ENCODE measurements around the gene MYRIP.

Gene MYRIP

DNA sequence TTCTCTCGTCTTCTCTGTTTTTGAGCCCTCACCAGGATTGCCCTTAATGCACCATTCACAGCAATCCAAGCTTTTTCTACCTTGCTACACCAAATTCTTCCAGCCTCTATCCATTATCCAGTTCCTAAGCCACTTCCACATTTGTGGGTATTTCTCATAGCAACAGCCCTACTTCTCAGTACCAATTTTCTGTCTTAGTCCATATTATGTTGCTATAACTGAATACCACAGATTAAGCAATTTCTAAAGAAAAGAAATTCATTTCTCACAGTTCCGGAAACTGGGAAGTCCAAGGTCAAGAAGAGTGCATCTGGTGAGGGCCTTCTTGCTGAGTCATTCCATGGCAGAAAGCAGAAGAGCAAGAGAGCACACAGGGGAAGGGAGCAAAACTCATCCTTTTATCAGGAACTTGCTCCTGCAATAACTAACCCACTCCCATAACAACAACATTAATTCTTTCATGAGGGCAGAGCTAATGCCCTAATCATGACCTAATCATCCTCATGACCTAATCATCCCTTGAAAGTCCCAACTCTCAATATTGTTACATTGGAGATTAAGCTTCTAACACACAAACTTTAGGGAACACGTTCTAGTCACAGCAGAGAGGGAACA is 490.4 kb downstream of the MYRIP start:
- DNase-seq, result no peak

DNA sequence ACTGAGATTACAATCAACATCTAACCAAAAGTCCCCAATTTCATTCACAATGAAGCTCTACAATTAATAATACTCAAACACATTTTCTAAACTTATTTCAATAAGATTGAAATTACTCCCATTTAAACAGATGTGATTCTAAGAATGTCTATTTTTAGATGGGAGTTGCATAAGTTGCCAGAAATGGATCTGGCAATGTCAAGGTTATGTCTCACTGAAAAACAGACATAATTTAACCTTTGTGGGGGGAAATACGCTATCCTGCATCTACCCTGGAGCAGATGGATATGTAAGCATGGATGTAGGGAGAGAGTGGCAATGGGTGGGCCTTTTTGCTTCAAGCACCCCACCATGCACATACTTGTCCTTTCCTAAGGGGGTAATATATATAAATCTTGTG is 493.4 kb downstream of the MYRIP start:
- DNase-seq, result no peak

DNA sequence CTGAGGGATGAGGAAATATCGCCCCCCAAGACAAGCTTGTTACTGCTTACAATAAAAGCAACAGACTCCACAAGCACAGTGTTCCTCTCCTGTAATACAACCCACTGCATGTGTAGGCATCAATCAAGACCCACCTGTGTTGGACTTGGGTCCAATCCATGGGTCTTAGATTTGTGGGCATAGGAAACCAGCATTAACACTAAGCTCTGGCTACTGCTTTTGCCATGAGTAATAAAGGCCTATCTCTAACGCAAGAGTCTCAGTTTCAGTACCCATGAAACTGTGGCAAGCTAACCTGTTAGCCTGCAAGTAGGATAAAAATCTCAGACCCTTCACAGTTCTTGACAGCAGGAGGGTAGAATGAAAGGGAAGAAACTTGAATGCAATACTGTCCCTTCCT is 494.9 kb downstream of the MYRIP start:
- no peak for DNase-seq

DNA sequence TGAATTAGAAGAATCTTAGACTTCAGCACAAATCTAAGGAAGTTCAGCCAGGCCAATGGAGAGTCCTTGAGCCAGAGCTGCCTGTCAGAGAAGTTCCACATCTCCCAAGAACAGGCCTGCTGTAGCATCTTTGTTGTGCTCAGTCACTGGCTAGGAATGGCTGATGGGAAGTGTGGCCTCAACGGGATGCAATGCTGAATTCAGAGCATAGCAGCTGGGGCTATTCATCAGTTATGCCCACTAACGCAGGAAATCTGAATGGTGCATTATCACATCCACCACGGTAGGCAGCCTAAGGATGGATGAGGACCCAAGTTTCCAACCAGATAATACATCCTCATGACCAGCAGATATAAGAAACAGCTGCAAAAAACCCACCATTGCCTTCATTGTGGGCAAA is 496.9 kb downstream of the MYRIP start:
- DNase-seq, result no peak

DNA sequence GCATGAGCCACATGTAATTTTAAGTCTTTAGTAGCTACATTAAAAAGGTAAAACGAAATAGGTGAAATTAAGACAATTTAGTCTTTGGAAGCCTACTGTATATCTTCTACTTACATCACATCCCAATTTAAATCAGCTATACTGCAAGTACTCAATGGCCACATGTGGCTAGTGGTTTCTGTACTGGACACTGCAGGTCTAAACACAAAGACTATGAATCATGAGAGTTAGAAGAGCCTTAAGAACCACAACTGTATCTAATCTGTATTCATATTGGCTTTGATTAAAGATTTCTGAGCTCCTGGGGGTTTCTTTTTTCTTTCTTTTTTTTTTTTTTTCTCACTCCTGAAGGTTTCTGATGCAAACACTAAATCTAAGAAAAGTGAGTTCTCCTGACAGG is 497.8 kb downstream of the MYRIP start:
- DNase-seq, result no peak

DNA sequence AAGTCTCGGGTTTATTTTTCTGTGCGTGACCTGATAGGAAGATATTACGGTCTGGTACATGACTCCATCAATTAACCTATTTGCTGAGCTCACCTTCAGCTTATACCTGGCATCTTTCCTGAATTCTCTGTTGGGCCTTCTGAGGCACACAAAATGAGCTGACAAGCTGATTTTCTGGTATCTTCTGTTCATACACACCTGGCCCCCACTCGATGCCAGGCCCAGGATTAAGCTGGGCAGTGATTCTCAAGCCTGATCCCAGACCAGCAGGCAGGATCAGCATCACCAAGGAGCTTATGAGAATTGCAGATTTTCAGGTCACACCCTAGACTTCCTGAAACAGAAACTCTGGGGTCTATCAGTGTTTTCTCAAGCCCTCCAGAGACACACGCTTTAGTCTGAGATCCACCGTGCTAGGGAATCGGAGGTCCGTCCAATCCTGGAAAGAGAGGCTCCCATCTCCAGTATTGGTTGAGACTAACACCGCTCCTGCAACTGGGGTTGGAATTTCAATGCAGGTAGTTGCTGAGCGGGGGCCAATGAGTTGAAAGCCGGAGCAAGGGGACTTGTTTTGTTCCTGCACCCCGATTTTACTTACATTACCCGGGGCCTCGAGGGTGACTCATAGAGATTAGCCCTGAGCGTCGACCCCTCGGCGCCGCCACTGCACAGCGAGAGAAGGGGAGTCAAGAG is 499.5 kb downstream of the MYRIP start:
- DNase-seq, result no peak

DNA sequence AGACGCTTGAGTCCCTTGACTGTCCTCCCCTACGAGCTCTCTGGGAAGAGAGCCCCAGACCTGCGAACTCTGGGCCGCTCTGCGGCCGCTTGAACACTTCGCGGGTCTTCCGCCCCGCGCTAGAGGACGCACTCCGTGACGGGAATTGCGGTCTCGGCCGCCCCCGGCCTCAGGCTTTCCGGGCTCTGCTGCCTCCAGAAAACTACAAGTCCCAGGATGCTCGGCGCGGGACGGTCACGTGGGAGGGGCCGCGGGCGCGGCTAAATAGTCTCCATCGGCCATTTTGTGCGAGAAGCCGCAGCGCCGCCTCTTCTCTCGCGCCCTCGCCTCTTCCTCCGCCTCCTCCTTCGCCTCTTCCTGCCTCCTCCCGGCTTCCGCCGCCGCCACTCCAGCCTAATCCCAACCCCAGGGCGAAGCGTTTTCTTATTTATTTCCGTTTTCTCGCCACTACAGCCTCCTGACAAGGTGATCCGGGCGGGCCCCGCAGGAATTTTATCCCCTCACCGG is 500.1 kb downstream of the MYRIP start, which contains the start of gene EIF1B:
Gene EIF1B, plus strand, starts transcription at position 290 of the 507 bp plus-strand sequence. CDS start 235 bp downstream, outside the sequence.
- DNase-seq, result peak; percentile 93 to 95
